Astrocyte of the cerebellum (primary cell): ENCODE measurements around the gene L3MBTL4.

Experiments used
- DNase-seq: peaks from one replicate; pipeline ENCODE4 v3.0.0-alpha.2; 2011; ENCODE audit warnings: low read depth
- H3K4me3 ChIP-seq: 2 replicates; pipeline ENCODE4 v1.5.1; 2011; ENCODE audit warnings: mild to moderate bottlenecking, low read depth, low read length, moderate library complexity
- in situ Hi-C: cut with HindIII; loops from 2 replicates; pipeline ENCODE4 v1.10.0; 2017; ENCODE audit warnings: low sequenced_read_pairs
- TF ChIP-seq, protein P1 (sequence below): IDR thresholded peaks from 2 replicates; pipeline ENCODE4 v1.5.1; 2012; ENCODE audit warnings: low read length, low read depth, moderate library complexity, mild to moderate bottlenecking; ENCODE audit errors: missing control alignments

The L3MBTL4 gene

DNA sequence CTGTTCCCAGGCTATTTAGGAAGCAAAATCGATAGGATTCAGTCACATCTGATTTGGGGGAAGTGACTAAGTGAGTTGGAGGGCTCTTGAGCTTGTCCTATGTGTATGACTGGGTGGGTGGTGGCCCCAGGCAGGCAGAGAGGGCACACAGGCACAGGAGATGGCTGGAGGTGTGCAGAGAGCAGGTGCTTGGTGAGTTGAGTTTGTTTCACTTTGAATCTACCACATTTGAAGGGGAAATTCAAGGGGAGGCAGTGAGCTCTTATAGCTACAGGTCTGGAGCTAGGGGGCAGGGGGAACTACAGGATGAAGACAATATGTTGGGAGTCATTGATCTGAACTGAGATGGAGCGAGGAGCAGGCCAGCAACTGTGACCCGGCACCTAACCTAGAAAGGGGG, 476.9 kb downstream of the L3MBTL4 start:
- DNase-seq, result no peak
- TF ChIP-seq, protein P1, sequence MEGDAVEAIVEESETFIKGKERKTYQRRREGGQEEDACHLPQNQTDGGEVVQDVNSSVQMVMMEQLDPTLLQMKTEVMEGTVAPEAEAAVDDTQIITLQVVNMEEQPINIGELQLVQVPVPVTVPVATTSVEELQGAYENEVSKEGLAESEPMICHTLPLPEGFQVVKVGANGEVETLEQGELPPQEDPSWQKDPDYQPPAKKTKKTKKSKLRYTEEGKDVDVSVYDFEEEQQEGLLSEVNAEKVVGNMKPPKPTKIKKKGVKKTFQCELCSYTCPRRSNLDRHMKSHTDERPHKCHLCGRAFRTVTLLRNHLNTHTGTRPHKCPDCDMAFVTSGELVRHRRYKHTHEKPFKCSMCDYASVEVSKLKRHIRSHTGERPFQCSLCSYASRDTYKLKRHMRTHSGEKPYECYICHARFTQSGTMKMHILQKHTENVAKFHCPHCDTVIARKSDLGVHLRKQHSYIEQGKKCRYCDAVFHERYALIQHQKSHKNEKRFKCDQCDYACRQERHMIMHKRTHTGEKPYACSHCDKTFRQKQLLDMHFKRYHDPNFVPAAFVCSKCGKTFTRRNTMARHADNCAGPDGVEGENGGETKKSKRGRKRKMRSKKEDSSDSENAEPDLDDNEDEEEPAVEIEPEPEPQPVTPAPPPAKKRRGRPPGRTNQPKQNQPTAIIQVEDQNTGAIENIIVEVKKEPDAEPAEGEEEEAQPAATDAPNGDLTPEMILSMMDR, result no peak

DNA sequence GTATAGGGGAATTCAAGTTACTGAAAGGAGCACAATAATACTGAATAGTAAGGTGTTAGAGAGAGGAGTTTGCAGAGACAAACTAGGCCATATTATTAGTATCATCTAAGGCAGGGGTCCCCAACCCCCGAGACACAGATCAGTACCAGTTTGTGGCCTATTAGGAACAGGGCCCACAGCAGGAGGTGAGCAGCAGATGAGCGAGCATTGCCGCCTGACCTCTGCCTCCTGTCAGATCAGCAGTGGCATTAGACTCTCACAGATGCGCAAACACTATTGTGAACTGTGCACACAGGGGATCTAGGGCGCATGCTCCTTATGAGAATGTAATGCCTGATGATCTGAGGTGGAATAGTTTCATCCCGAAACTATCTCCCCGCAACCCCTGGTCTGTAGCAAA, 477.6 kb downstream of the L3MBTL4 start:
- in situ Hi-C loops, result no loop called here

More for the DNA sequence above, 476.9 kb downstream of the L3MBTL4 start:
- in situ Hi-C loops, result no loop called here
- H3K4me3 ChIP-seq, result no peak overlapping the region

DNA sequence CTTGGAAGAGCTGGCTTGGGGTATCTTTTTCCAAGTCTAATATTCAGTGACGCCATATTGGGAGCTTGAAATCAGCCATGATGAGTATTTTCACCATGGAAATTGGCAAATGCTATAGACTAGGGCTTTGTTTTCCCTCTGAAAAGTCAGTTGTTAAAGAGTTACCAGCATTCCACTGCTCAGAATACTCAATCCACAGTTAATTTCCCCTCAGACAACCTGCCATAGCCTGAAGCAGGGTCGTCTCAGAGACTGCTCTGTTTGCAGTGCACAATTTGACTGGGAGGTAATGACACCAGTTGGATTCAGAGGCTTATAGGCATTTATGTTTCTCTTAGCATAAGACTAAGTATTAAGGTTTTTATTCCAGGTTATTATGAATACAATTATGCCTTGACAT, 483.9 kb downstream of the L3MBTL4 start:
- TF ChIP-seq, protein P1, result no peak
- DNase-seq, result no peak
- no peak overlapping the region for H3K4me3 ChIP-seq
- in situ Hi-C loops, result no loop called here

More for the DNA sequence above, 477.6 kb downstream of the L3MBTL4 start:
- H3K4me3 ChIP-seq, result no peak overlapping the region
- TF ChIP-seq, protein P1, result no peak
- no peak for DNase-seq

DNA sequence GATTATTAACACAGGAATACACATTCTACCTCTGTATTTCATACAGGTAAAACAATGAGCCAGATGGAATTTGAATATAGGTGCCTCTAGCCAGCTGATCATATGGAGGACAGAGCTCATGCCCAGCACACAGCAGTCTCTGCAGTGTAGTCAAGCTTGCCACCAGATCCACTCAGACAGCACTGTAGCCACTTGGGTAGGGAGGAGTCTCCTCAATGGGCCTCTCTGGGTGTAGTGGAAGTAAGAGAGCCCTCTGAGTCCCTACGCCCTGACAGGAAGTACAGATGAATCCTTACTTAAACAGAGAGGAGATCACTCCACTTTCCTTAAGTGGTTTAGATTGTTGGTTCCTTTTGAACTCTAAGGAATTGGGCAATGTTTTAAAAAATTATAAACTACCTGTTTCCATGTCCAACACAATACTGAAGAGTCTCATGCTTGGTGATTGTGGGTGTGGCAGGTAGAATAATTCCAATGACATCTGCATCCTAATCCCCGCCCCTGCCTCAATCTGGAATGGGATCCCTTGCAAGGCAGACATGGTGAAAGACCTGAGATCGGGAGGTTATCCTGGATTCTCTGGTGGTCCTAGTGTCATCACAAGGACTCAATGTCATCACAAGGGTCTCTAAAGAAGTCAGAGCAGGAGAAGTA, 496.4 kb downstream of the L3MBTL4 start:
- no peak overlapping the region for H3K4me3 ChIP-seq
- in situ Hi-C loops, result no loop called here
- TF ChIP-seq, protein P1, result no peak
- DNase-seq, result no peak

DNA sequence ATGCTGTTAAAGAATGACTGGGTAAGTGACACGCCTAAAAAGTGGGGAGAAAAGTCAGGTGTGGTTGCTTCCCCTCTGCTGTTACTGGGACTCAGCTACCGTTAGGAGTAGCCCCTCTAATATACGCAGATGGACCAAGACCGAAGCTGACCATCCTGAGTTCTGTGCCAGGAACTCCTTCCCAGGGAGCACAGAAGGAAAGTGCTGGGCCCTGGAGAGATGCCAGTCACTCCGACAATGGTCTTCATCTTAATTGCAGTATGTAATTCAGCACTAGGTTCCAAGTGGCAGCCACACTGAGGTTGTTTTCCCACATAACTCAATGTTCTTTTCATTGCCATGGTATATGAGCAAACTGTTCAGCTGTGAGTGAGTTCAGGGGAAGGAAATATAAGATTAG, 499.8 kb downstream of the L3MBTL4 start:
- in situ Hi-C loops, result no loop called here
- H3K4me3 ChIP-seq, result no peak overlapping the region
- no peak for DNase-seq
- TF ChIP-seq, protein P1, result no peak

DNA sequence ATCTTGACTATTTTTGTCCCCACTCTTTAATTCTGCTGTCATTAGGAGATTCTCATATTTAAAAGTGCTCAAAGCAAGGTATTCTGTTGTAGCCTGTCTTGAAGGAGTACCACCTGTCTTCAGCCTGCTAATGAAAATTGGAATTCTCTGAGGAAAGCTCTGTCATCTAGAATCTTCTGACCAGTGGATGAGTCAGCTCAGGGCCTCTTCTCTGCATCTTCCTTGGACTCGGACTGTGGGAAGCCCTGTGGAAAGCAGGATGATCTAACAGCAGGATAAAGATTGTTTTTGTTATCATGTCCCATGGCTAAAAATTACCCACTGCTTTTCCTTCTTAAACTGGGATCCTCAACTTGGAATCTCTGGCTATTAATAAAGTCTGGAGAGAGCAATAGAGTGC, 500.7 kb downstream of the L3MBTL4 start:
- H3K4me3 ChIP-seq, result no peak overlapping the region
- in situ Hi-C loops, result no loop called here
- DNase-seq, result no peak
- TF ChIP-seq, protein P1, result no peak
